Stimulated activated CD4-positive, alpha-beta T cell treated with anti-CD3 and anti-CD28 coated beads, Interleukin-4, amount 100 ng/mL, for 1 hour (primary cell): Measurements from ENCODE around the gene IL4I1.
"Not testable (repeated sequence)": the region's sequence is repeated elsewhere in the genome, so short reads cannot be mapped to it uniquely, and the experiment has no call there.

Experiments
- DNase-seq: peaks from one replicate; pipeline ENCODE4 v3.0.0-alpha.2; 2020

IL4I1 gene

GRCh38 chr19:49896863-49897621 is at the start of gene IL4I1:
TSS of gene IL4I1 (minus strand) at chr19:49896887. CDS start at chr19:49896160, 727 bp downstream.
- peak; percentile 59 for DNase-seq

DNA sequence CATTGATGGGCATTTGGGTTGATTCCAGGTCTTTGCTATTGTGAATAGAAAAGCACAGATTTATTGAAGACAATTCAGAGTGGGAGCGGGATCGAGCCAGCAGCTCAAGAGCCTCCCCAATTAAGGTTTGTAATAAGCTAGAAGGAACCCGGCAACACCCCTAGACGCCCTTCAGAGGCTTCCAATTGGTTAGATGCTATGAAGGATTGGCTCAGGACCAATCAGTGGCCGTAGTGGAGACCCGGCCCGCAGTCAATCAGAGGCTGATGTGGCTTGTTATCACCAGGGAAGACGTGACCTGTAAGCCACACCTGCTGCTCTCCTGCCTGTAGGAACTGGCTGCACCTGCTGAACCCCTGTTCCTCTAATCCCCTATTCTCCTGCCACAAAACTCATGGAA is 49.7 kb upstream of the IL4I1 start:
- DNase-seq: no peak

GRCh38 chr19:49944567-49944966 is 47.9 kb upstream of the IL4I1 start:
- DNase-seq: not testable (repeated sequence)

DNA sequence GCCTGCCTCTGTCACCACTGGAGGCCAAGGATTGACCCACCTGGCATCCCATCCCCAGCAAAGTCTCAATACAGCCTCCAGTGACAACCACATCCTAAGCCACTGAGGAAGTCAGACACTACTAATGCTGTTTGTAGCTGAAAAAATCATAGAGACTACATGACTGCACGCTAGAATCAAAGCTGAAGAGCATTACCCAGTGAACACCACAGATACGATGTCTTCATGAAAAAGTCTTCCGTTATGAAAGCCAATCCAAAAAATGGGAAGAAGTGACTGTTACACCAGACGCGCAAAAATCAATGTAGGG is 43.8 kb upstream of the IL4I1 start:
- no peak for DNase-seq

DNA sequence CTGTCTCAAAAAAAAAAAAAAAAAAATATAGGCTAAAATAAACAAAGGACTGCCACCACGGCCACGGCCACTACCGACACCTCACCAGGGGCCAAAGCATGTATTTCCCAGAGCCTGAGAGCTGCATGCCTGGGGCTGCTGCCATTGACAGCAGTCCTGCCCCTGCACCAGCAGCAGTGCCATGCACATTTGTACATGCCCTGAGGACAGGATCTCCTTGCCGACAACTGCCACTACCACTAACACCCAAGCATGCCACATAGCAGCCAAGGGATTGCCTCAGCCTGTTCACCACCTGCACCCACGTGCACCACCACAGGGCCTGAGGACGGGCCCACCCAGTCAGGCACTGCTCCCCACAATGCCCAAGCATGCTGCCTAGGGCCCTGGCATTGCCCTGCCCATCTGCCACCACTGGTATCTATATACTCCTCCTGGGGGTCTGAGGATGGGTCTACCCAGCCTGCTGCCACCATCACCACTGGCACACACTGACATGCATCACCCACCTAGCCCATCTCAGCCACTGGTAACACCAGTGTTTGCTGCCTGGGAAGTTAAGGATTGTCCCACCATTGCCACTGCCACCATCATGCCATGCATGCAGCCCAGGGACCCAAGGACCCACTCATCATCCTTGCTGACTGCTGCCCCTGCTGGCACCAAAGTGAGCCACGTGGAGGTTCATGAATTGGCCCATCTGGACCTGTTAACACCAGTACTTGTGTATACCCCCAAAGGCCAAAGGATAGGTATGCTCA is 43.2 kb upstream of the IL4I1 start:
- no peak for DNase-seq

DNA sequence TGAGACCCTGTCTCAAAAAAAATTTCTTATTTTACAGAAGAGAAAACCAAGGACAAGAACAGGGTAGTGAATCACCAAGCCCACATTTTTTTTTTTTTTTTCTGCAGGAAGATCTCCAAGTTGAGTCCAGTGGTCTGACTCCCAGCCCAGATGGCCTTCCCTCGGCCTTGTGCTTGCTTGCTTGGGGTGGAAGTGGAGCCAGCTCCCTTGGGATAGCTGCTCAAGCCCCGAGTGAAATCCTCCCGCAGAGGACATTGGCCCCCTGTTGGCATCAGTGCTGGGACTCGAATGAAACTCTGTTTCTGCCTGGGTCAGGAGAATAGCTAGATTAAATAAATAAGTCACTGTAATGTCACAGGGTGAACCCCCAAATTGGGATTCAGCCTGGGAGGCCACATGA is 42.0 kb upstream of the IL4I1 start:
- no peak for DNase-seq

DNA sequence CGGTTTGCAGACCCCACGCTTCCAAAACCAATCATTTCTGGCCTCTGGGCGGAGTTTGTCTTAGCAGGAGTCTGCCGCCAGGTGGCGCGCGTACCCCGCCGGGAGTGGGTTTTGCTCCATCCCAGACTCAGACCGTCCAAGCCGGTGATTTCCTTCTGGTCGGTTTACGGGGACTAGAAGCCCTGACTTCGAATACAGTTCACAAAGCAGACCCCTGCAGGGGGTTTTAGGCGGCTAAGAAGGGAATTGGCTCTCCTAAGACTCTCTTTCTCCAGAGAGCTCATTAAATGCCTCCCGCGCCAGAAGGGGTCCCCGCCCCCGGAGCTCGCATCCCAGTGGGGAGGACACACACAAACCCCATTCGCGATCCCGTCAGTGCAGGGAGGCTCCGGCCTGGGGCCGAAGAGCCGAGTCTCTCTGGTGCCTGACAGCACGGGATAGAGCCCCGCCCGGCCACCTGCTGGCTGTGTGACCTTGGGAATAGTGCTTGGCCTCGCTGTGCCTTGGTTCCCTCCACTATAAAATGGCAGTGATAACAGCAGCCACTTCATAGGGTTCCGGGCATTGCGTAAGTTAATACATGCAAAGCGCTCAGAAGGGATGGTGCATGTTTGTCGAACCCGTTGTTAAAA is 41.2 kb upstream of the IL4I1 start:
- peak; percentile 80 for DNase-seq

- DNase-seq: no peak
These were observed 39.9 kb upstream of the IL4I1 start for GRCh38 chr19:49936549-49936948.

- no peak for DNase-seq
These were observed 37.0 kb upstream of the IL4I1 start for GRCh38 chr19:49933643-49934042.

GRCh38 chr19:49932731-49933131 is 36.0 kb upstream of the IL4I1 start:
- DNase-seq: no peak

- DNase-seq: no peak
These were observed 35.4 kb upstream of the IL4I1 start for GRCh38 chr19:49932041-49932451.

DNA sequence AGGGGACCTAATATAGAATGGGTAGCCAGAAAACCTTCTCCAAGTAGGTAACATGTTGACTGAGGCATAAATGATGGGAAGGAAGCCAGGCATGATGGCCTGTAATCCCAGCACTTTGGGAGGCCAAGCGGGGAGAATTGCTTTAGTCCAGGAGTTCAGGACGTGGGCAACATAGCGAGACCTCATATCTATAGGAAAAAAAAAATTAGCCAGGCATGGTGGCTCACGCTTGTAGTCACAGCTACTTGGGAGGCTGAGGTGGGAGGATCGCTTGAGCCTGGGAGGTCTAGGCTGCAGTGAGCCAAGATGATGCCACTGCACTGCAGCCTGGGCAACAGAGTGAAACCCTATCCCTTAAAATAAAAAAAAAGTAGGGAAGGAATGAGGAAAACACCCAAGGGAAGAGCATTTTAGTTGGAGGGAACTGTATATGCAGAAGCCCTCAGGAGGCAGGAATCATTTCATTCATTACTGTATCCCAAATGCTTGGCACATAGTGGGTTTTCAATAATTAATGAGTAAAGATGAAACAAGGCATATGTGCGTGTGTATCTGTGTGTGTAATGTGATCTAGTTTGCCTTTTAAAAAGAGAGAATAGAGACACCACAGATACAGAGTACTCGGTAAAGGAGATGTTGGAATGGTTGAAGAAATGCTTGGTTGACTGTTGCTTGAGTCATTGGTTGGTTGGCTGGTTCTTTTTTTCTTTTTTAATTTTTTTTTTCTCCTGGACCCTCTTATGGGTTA is 34.8 kb upstream of the IL4I1 start:
- DNase-seq: no peak

GRCh38 chr19:49930483-49931011 is 33.9 kb upstream of the IL4I1 start:
- no peak for DNase-seq

- peak; percentile 88 for DNase-seq
These were observed 33.2 kb upstream of the IL4I1 start for GRCh38 chr19:49929611-49930482.

DNA sequence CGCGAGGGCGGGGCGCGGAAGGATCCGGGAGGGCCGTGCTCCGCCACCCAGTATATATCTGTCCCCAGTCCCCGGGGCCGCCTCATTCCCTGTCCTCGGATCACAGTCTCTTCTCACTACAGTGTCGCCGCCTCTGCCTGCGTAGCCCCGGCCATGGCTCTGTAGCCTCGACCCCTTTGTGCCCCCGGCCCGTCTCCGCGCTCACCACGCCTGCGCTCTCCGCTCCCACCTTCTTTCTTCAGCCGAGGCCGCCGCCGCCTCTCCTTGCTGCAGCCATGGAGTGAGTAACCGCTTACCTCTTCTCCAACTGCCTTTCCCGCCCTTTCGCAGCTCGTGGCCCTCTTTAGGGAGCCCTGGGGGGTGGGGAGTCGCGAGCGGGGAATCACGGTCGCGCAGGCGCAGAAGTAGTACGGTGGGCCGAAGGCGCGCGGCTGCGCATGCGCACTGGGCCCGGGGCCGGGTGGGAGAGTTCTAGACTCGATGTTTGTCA is 32.5 kb upstream of the IL4I1 start, which contains the start of the genes ATF5 and NUP62:
Gene ATF5, plus strand, starts transcription at position 85 of the 490 bp plus-strand sequence. CDS start 1,646 bp downstream, outside the sequence.
Gene NUP62, minus strand, starts transcription at position 384 of the 490 bp plus-strand sequence. CDS start 19,697 bp downstream, outside the sequence.
- DNase-seq: peak; percentile 95

- DNase-seq: no peak
These were observed 31.0 kb upstream of the IL4I1 start for GRCh38 chr19:49927526-49928264.

DNA sequence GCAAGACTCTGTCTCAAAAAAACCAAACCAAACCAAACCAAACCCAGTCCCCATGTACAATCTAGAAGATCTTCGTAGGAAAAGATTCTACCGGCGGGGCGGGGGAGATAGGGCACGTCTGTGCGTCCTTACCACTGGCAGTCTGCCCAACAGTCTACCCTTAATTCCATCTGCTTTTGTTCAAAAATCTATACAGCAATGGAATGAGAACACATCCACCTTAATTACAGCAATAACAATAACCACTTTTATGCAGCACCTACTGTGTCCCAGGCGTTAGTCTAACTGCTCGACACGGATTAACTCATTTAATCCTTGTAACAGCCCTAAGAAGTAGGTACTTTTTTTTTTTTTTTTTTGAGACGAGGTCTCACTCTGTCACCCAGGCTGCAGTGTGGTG is 29.8 kb upstream of the IL4I1 start:
- no peak for DNase-seq

DNA sequence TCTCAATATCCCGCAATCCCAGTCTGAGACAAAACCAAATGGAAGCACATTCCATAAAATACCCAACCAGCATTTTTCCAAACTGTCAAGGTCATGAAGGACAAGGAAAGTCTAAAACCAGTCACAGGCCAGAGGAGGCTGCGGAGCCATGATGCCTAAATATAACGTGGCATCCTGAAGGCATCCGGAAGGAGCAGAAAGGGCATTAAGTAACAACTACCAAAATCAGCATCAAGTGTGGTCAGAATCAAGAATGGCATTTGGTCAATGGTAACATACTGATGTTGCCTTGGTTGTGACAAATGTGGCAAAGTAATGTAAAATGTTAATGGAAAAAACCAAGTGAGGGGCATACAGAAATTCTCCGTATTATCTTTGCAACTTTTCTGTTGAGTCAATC is 28.8 kb upstream of the IL4I1 start:
- DNase-seq: no peak

- not testable (repeated sequence) for DNase-seq
These were observed 28.2 kb upstream of the IL4I1 start for GRCh38 chr19:49924881-49925210.

DNA sequence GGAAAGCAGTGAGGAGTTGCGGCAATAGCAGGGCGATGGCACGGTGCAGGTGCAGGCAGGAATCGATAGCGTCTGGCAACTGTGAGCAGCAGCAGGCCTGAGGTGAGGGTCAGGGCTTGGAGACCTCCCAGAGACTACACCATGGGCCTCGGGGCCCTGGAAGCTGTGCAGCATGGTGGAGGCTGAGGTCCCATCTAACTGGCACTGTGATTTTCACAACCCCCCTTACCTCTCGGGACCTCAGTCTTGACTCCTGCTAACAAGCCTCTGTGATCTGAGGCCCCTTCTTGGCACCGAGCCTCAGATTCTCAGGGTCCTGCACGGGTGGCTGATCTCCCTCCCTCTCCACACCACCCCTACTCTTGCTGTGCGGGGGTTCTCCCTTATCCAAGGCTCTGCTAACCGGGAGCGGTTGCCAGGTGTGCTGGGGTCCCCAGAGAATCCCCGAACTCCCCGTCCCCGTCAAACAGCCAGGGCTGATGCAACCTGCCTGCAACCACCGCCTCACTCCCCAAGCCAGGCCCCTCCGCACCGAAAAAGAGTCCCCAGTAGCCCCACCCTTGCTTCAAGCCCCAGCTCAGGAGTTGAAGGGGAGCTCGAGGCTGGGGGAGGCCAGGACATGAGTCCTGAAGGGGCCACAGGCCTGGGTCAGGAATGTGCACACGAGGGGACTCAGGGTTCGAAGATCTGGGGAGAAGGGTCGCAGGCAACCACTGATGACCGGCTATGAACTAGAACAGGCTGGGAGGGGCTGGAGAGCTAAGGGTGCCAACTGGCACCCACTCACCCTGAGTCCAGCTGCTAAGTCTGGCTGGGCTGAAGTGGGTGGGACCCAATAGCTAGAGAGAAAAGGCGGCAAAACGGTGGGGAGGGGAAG is 27.6 kb upstream of the IL4I1 start:
- DNase-seq: no peak
